GM12872 (cell line): ENCODE measurements around the gene PDCD1LG2.

Experiments
- CTCF ChIP-seq: IDR thresholded peaks from 3 replicates; pipeline ENCODE4 v1.5.1; 2011; ENCODE audit warnings: low read depth, mild to moderate bottlenecking, low read length, moderate library complexity; ENCODE audit not compliant: insufficient read depth

PDCD1LG2 gene

GRCh38 chr9:5488221-5489008, 21.9 kb upstream of the PDCD1LG2 start:
- TF ChIP-seq CTCF: no peak

- TF ChIP-seq CTCF: no peak
Measured at GRCh38 chr9:5489630-5490490, 20.5 kb upstream of the PDCD1LG2 start.

GRCh38 chr9:5492965-5493678, 17.2 kb upstream of the PDCD1LG2 start:
- TF ChIP-seq CTCF: no peak

GRCh38 chr9:5493679-5494511, 16.4 kb upstream of the PDCD1LG2 start:
- TF ChIP-seq CTCF: no peak

GRCh38 chr9:5499157-5499556, 11.2 kb upstream of the PDCD1LG2 start:
- no peak for TF ChIP-seq CTCF

- TF ChIP-seq CTCF: no peak
Measured at GRCh38 chr9:5499889-5500398, 10.4 kb upstream of the PDCD1LG2 start.
